ENCODE data around the gene SHROOM4.

SHROOM4 gene

DNA sequence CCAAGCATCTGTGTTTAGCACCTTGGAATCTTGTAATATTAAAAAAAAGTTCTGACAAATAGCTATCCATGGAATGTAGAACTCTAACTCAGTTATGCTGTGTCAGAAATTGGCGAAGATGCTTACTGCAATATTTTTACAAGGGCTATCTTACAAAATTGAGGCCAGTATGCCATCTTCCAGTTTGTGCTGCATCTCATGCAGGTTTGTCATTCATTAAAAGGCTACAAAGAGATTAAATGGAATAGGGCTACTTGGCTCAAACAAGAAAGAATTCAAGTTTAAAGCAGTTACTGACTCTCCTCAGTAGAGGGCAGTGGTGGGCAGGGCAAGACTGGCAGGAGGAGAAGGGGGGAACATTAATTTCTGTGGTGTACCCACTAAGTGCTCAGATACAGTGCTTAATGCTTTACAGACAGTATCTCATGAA lies 66.5 kb downstream of the SHROOM4 start:
- no peaks in the 10 kb centered on the region for H3K4me1 Mint-ChIP-seq
- H3K36me3 Mint-ChIP-seq, result no peaks in the 10 kb centered on the region

DNA sequence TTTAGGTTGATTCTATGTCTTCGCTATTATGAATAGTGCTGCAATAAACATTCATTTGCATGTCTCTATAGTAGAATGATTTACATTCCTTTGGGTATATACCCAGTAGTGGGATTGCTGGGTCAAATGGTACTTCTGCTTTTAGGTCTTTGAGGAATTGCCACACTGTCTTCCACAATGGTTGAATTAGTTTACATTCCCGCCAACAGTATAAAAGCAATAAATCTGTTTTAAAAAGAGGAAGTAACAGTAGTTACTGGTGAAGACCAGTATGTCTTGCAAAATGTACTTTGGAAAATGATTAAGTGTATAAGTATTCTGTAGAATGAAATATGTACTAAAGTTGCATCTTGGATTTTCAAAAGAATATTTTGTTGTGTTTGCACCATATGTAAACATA lies 77.3 kb downstream of the SHROOM4 start:
- H3K36me3 Mint-ChIP-seq, result no peaks in the 10 kb centered on the region

More for the DNA sequence above, 66.5 kb downstream of the SHROOM4 start:
- Mint-ChIP-seq H3K27me3 (peaks cover 10% of the 10 kb centered on the region), H3K9me3 (no peaks in the 10 kb centered on the region), H3K27ac (no peak overlapping the region), H3K4me3 (no peak overlapping the region)

DNA sequence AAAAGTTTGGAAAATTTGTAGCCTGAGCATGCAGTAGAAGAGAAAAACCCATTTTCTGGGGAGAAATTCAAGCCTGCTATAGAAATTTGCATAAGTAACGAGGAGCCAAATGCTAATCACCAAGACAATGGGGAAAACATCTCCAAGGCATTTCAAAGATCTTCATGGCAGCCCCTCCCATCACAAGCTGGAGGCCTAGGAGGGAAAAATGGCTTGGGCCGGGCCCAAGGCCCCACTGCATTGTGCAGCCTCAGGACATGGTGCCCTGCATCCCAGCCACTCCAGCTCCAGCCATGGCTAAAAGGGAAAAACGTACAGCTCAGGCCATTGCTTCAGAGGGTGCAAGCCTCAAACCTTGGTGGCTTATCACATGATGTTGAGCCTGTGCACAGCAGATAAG lies 87.7 kb downstream of the SHROOM4 start:
- H3K36me3 Mint-ChIP-seq, result no peaks in the 10 kb centered on the region
- no peak overlapping the region for H3K27ac Mint-ChIP-seq
- H3K4me1 Mint-ChIP-seq, result no peaks in the 10 kb centered on the region
- no peaks in the 10 kb centered on the region for H3K9me3 Mint-ChIP-seq
- H3K4me3 Mint-ChIP-seq, result no peak overlapping the region
- H3K27me3 Mint-ChIP-seq, result peaks cover 2% of the 10 kb centered on the region

More for the DNA sequence above, 77.3 kb downstream of the SHROOM4 start:
- peaks cover 3% of the 10 kb centered on the region for H3K27me3 Mint-ChIP-seq
- H3K27ac Mint-ChIP-seq, result no peak overlapping the region
- no peaks in the 10 kb centered on the region for H3K9me3 Mint-ChIP-seq
- no peaks in the 10 kb centered on the region for H3K4me1 Mint-ChIP-seq
- no peak overlapping the region for H3K4me3 Mint-ChIP-seq

DNA sequence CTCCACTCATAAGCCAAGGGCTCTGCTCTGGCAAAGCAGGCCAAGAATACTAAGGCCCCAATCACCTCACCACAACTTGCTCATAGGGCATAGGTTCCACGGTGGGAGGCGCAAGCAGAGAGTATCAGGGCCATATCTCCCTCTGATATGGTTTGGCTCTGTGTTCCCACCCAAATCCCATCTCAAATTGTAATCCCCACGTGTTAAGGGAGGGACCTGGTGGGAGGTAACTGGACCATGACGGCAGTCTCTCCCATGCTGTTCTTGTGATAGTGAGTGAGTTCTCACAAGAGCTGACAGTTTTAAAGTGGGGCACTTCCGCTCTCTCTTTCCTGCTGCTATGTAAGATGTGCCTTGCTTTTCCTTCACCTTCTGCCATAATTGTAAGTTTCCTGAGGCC lies 88.7 kb downstream of the SHROOM4 start:
- no peaks in the 10 kb centered on the region for H3K36me3 Mint-ChIP-seq
- H3K4me1 Mint-ChIP-seq, result no peaks in the 10 kb centered on the region
- H3K9me3 Mint-ChIP-seq, result no peaks in the 10 kb centered on the region
- no peak overlapping the region for H3K27ac Mint-ChIP-seq
- peaks cover 2% of the 10 kb centered on the region for H3K27me3 Mint-ChIP-seq
- H3K4me3 Mint-ChIP-seq, result no peak overlapping the region

DNA sequence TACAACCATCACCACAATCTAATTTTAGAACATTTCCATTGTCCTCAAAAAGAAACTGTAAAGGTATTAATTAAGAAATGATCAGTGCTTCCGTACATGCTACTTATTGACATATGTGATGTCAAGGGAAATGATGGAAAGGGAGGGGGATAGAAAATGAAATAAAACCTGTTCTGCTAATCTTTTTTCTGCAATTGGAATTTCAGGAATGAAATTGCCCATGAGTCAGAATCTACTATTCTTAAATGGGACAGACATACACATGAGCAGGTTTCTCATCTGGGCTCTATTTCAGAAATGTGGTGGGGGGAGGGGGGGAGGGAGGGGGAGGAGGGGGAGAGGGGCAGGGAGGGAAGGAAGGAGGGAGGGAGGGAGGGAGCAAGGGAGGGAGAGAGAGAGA lies 91.0 kb downstream of the SHROOM4 start:
- H3K4me3 Mint-ChIP-seq, result no peak overlapping the region
- no peaks in the 10 kb centered on the region for H3K4me1 Mint-ChIP-seq
- H3K9me3 Mint-ChIP-seq, result no peaks in the 10 kb centered on the region
- no peaks in the 10 kb centered on the region for H3K27me3 Mint-ChIP-seq
- H3K36me3 Mint-ChIP-seq, result no peaks in the 10 kb centered on the region
- H3K27ac Mint-ChIP-seq, result no peak overlapping the region

DNA sequence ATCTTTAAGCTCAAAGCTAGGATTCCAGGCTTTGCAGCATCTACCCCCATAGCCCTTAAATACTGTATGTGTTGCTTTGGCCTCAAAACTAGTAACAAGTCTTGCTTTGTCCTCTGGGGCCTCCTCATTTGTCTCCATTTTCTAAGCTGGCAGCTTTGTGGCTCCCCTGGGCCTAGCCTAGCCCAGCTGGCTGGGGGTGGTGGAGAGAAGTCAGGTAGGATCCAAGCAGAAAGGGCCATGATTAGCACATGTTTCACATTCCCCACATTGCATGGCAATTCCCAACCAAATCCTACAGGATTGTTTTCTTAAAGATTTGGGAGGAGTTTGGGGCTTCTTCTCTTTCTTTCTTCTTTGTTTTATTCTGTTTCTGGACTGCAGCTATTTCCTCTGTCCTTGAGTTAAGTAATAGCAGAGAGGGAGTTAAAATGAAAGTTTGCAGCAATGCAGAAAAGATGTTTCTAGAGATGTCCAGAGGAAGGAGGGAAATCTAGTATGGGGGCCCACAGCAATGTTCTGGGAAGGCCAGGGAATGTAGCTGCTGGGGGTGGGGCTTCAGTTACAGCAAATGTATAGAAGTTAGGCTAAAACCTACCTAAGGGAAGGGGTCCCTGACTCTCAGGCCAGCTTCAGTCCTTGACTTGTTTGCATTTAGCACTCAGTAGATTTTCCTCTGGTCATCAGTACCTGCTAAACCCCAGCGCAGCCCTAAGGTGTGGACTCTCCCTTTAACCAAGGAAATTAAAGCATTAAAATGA lies 92.1 kb downstream of the SHROOM4 start:
- H3K4me1 Mint-ChIP-seq, result no peaks in the 10 kb centered on the region
- H3K27me3 Mint-ChIP-seq, result no peaks in the 10 kb centered on the region
- H3K9me3 Mint-ChIP-seq, result no peaks in the 10 kb centered on the region
- H3K36me3 Mint-ChIP-seq, result no peaks in the 10 kb centered on the region
- no peak overlapping the region for H3K27ac Mint-ChIP-seq
- no peak overlapping the region for H3K4me3 Mint-ChIP-seq

DNA sequence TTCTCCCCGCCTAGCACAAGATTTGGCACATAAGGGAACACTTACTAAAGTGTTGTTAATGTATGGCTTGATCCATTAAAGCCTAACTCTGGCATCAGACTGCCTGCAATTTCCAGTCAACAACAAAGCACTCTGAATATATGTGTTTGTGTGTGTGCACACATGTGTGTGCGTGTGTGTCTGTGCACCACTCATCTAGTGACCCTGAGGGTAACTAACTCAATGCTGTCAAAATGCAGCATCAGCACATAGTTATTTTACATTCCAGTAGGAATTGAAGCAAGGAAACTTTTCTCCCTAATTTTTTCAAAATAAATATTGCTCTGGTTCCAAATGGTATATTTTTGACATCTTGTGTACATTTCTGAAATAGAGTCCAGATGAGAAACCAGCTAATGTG lies 94.4 kb downstream of the SHROOM4 start:
- Mint-ChIP-seq H3K27me3 (no peaks in the 10 kb centered on the region), H3K27ac (no peak overlapping the region), H3K9me3 (no peaks in the 10 kb centered on the region), H3K4me1 (no peaks in the 10 kb centered on the region), H3K4me3 (no peak overlapping the region), H3K36me3 (no peaks in the 10 kb centered on the region)

DNA sequence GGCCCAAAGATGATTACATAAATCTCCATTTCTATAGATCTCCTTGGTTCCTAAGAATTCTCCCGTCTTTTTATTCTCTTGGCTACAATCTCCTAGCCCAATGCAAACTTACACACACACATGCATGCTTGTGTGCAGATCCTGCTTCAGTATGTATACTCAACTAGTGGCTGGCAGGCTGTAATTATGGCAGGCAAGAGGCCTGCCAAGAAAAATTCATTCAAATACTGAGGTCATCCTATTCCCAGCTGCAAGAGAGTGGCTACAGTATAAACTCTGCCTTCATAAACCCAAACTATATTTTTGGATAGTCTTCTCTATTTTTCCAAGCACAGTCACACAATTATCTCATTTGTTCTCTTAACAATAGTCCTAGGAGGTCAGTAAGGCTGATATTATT lies 95.2 kb downstream of the SHROOM4 start:
- Mint-ChIP-seq H3K4me1 (no peaks in the 10 kb centered on the region), H3K9me3 (no peaks in the 10 kb centered on the region), H3K27me3 (no peaks in the 10 kb centered on the region), H3K4me3 (no peak overlapping the region), H3K27ac (no peak overlapping the region), H3K36me3 (no peaks in the 10 kb centered on the region)

DNA sequence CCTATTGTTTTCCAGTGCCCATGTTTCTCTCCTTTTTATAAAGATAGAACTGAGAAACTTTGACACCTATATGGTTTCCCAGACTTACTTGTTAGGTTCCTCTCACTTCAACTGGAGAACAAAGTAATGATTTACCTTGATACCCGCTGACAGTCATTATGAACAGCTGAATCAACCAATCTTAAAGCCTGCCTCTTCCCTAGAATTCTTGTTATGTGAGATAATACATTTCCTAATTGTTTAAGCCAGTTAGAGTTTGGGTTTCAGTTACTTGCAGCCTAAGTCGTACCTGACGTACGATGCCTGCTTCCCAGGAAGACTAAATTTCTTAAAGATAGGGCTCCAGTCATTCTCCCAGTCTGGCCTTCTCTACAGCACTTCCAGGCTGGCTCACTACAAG lies 97.3 kb downstream of the SHROOM4 start:
- Mint-ChIP-seq H3K27ac (no peak overlapping the region), H3K36me3 (no peaks in the 10 kb centered on the region), H3K27me3 (no peaks in the 10 kb centered on the region), H3K4me1 (no peaks in the 10 kb centered on the region), H3K4me3 (no peak overlapping the region), H3K9me3 (no peaks in the 10 kb centered on the region)

DNA sequence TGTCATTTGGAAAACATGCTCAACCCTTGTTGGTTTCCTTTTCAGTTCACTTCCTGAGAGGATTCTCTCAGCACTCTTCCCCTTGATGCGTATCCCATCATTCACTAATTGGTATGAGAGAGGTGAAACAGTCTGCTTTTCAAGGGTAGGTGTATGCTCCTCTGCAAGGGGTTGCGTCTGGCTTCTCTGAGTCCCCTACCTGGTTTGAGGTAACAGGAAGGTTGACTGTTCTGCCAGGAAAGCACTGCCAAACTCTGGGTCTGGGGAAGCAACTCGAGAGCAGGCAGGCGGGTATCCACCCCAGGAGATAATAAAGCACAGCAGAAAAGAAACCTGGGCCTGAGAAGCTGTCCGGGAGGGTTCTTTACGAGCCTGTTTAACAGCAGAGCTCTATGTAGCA lies 101.2 kb downstream of the SHROOM4 start:
- Mint-ChIP-seq H3K27ac (no peak overlapping the region), H3K4me1 (no peaks in the 10 kb centered on the region), H3K36me3 (no peaks in the 10 kb centered on the region), H3K4me3 (no peak overlapping the region), H3K27me3 (no peaks in the 10 kb centered on the region), H3K9me3 (no peaks in the 10 kb centered on the region)

DNA sequence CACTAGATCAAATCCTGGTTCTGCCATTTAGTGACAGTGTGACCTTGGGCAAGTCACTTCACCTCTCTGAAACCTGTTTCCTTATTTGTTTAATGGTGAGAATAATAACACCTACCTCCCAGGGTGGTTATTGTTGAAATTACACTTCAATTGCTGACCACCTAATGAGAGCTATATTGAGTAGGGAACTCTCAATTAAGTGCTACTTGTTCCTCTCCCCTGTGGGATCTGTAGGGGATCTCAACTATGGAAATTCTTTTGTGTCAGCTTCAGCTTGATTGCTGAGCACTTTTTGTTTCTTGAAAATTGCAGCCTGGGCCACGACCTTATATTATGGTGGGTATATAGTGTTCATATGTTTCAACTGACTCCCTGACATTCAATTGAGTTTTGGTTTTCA lies 102.1 kb downstream of the SHROOM4 start:
- H3K4me1 Mint-ChIP-seq, result no peaks in the 10 kb centered on the region
- no peaks in the 10 kb centered on the region for H3K36me3 Mint-ChIP-seq
- H3K27me3 Mint-ChIP-seq, result no peaks in the 10 kb centered on the region
- H3K9me3 Mint-ChIP-seq, result no peaks in the 10 kb centered on the region
- no peak overlapping the region for H3K27ac Mint-ChIP-seq
- H3K4me3 Mint-ChIP-seq, result no peak overlapping the region

DNA sequence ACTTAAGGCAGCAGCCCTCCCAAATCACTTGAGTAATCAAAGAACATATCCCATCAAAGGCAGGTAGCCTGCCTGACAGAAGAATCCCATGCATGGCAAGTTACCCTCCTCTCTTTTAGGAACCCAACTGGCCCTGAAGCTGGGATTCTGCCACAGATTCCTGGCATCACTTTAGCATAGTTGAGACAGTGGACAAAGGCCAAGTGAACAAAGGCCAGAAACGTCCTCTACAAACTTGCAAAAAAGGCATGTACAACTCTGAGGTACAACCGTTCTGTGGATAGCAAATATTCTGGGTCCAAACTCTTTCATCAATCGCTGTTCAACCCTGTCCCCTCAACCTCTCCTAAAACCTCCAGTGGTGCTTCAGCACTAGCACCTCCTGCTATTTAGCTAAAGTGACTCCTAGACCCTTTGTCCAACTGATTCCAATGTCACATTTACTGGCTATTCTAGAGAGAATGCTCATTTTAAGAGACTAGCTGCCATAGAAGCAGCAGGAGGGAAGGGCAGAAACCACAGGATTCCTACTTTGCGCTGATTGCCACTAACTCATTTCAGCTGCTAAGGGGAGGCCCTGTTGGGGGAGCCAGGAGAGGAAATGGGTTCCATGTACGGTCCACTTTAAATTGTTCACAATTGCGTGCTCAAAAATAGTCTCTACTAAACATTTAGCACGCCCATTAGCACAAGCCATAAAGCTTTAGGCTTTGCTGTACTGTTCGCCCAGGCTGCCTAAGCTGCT lies 105.9 kb downstream of the SHROOM4 start:
- Mint-ChIP-seq H3K4me1 (no peaks in the 10 kb centered on the region), H3K4me3 (no peak overlapping the region), H3K9me3 (no peaks in the 10 kb centered on the region), H3K27me3 (peaks cover 3% of the 10 kb centered on the region), H3K27ac (no peak overlapping the region), H3K36me3 (no peaks in the 10 kb centered on the region)

DNA sequence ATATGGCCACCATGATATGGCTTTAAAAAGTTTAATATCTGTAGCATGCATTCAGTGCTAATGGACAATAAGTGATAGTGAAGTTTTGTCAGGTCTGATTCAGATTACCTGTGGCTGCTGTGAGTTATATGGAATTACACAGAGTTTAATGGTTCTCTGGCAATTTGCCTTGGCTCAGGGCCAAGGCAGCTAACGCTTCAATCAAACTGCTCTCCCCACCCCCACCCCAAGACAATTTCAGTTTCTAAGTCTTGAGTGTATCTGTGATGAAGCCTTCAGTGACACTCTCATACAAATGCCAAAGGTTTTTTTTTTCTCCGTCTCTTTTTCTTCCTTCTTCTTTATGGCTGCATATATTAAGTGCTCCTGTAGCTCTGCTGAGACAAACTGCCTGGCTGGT lies 106.6 kb downstream of the SHROOM4 start:
- H3K4me3 Mint-ChIP-seq, result no peak overlapping the region
- H3K4me1 Mint-ChIP-seq, result no peaks in the 10 kb centered on the region
- H3K27me3 Mint-ChIP-seq, result peaks cover 3% of the 10 kb centered on the region
- H3K36me3 Mint-ChIP-seq, result no peaks in the 10 kb centered on the region
- H3K27ac Mint-ChIP-seq, result no peak overlapping the region
- H3K9me3 Mint-ChIP-seq, result no peaks in the 10 kb centered on the region

DNA sequence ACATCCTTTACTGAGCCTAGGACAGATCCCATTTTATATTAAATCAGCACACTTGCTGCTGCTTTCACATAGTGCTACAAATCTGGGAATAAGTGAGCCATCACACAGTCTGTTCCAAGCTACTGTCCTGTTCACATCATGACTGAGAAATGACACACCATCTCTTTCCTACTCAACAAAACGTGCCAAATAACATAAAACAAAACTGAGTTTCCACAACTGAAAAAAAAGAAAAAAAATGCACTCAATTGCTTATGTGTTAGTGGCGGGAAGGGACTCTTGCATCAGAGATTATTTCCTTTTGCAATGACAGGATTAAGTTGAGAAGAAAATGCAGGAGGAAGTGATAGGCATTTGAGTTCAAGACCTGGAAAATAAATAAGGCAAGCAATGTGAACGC lies 109.0 kb downstream of the SHROOM4 start:
- no peaks in the 10 kb centered on the region for H3K4me1 Mint-ChIP-seq

DNA sequence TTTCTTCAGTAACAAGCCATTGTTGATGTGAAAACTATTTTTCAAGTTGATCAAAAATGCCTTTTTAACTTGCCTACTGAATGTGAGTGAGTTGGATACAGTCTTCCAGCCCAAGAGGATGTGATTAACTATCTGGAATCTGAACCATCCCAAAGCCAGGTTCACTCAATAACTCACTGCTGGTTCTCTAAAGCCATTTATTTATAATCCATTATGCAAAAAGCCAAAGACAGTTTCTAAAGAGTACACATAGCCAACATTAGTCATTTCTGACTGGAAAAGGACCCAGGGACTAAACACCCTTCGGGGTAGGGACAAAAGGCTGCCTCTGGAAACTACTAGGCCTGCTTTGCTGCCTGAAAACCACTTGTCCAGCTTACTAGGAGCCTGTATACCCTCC lies 109.6 kb downstream of the SHROOM4 start:
- H3K4me3 Mint-ChIP-seq, result no peak overlapping the region
- peaks cover 5% of the 10 kb centered on the region for H3K27me3 Mint-ChIP-seq

More for the DNA sequence above, 109.0 kb downstream of the SHROOM4 start:
- H3K27ac Mint-ChIP-seq, result no peak overlapping the region
- no peaks in the 10 kb centered on the region for H3K9me3 Mint-ChIP-seq
- H3K4me3 Mint-ChIP-seq, result no peak overlapping the region
- peaks cover 5% of the 10 kb centered on the region for H3K27me3 Mint-ChIP-seq
- H3K36me3 Mint-ChIP-seq, result no peaks in the 10 kb centered on the region

DNA sequence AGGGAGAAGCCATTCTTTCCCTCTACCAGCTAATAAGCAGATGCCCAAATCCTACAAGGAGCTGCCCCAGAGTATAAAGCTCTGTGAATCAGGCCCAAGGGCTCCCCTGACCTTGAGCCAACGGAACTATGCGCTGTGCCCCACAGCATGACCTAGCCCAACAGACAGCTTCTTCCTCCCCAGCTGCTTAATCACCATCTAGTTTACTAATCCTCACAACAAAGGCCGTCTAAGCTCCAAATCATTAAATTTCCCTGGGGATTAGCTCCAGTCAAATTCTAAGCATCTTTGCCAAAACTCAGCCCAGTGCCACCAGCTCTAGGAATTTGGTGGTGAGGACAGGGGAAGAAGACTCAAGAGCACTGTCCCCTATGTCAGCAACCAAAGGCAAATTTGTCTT lies 113.1 kb downstream of the SHROOM4 start:
- Mint-ChIP-seq H3K27ac (no peak overlapping the region), H3K9me3 (no peaks in the 10 kb centered on the region), H3K36me3 (no peaks in the 10 kb centered on the region), H3K4me3 (no peak overlapping the region), H3K27me3 (peaks cover 7% of the 10 kb centered on the region), H3K4me1 (no peaks in the 10 kb centered on the region)

More for the DNA sequence above, 109.6 kb downstream of the SHROOM4 start:
- Mint-ChIP-seq H3K27ac (no peak overlapping the region), H3K36me3 (no peaks in the 10 kb centered on the region), H3K9me3 (no peaks in the 10 kb centered on the region), H3K4me1 (no peaks in the 10 kb centered on the region)
